ENCODE results near the gene PAK6. TPM values are rescaled to one million over a fixed set of nuclear protein-coding genes. Genes with fewer than 3 reads are reported as not detected.
A peak's percentile ranks its signal among the peaks of the same experiment; 100 is the strongest.

The PAK6 gene
- total RNA-seq, 5 donors from 2014 or later (not counting 1 experiment from before 2014, with no cell fraction given): 0.28 to 2.1 (median 1.4) TPM; not detected in 2

DNA sequence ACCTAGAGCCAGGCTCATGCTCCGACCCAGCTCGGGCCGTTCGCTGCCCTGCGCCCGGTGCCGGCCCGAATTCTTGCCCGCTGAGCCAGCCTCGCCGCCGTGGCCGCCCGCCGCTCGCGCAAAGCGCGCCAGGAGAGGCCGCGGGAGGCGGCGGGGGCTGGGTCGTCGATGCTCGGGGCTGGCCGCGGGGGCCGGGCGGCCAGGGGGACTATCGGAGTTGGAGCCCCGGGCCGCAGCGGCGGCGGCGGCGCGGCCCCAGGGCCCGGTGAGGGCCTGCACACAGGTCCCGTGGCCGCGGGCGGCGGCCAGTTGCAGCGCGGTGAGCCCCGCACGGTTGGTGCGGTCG lies 42.9 kb downstream of the PAK6 start:
- ChIA-PET POLR2A (no interaction called here), CTCF (no interaction called here)
- H3K9me3 ChIP-seq: no peaks in the 10 kb centered on the region
- peaks cover 3% of the 10 kb centered on the region in 2 donors for H3K36me3 ChIP-seq (ENCODE audit: control insufficient read depth in 2 of 2, extremely low read depth in 1 of 2, insufficient read depth in 1 of 2, low read length in 1 of 2)
- ATAC-seq (replicated peaks in 1 of 4) (no peak), DNase-seq (no peak)
- peaks cover 4 to 8% (median 5%) of the 10 kb centered on the region in 3 donors for H3K4me1 Mint-ChIP-seq
- H3K4me1 ChIP-seq (ENCODE audit: control insufficient read depth in 1 of 2, extremely low read depth in 1 of 2, insufficient read depth in 2 of 2, low read length in 2 of 2): peaks cover 0 to 34% of the 10 kb centered on the region in 2 experiments
- H3K9me3 Mint-ChIP-seq: no peaks in the 10 kb centered on the region
- H3K36me3 Mint-ChIP-seq: no peaks in the 10 kb centered on the region
- H3K27me3 Mint-ChIP-seq: peaks cover 7 to 36% of the 10 kb centered on the region in 2 donors
- no peak overlapping the region for H3K27ac Mint-ChIP-seq
- H3K4me3 Mint-ChIP-seq: no peak overlapping the region
- WGBS (ENCODE audit: insufficient coverage): 18% methylated on average over 50 of the region's 51 CpGs
- no peak overlapping the region for H3K27ac ChIP-seq (ENCODE audit: low read length)
- peaks cover 0 to 61% of the 10 kb centered on the region in 2 experiments for H3K27me3 ChIP-seq (replicated peaks in 1 of 2; ENCODE audit: control insufficient read depth in 2 of 2, extremely low read depth in 1 of 2, insufficient read depth in 2 of 2, low read length in 1 of 2)
- peak overlapping the region in 1 of 2 donors; percentile 77 for H3K4me3 ChIP-seq (ENCODE audit: control insufficient read depth in 1 of 2, extremely low read depth in 1 of 2, low read length in 1 of 2)

DNA sequence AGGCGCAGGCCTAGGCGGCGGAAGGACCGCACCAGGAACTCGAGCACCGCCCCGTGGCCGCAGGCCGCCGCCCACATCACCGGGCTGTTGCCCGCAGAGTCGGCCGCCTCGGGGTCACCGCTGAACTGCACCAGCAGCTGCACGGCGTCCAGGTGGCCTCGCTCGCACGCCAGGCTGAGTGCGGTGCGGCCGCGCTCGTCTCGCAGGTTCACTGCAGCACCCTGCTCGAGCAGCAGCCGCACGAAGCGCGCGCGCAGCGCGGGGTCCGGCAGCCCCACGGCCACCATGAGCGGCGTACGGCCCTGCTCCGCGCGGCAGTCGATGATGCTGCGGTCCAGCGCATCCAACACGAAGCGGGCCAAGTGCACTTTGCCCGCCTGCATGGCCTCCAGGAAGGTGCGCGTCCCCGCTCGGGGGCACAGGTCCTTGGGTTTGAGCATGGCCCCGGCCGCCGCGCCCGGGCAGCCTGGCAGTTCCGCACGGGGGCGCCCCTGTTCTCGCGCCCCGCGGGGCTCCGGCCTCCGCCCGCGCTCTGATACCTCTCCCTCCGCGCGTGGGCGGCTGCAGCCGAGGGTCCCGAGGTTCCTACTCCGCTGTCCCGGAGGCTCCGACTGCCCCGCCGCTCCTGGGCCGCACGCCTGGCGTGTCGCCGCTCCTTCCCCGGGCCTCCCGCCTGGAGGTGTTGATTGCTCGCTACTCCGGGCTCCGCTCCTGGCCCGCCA lies 43.4 kb downstream of the PAK6 start:
- H3K4me1 Mint-ChIP-seq: peaks cover 2 to 8% (median 4%) of the 10 kb centered on the region in 3 donors
- peaks cover 7 to 32% of the 10 kb centered on the region in 2 donors for H3K27me3 Mint-ChIP-seq
- H3K4me1 ChIP-seq (ENCODE audit: control insufficient read depth in 1 of 2, extremely low read depth in 1 of 2, insufficient read depth in 2 of 2, low read length in 2 of 2): peaks cover 0 to 33% of the 10 kb centered on the region in 2 experiments
- H3K27me3 ChIP-seq (replicated peaks in 1 of 2; ENCODE audit: control insufficient read depth in 2 of 2, extremely low read depth in 1 of 2, insufficient read depth in 2 of 2, low read length in 1 of 2): peaks cover 0 to 56% of the 10 kb centered on the region in 2 experiments
- CTCF ChIA-PET: no interaction called here
- peak overlapping the region; percentile 47 to 77 for H3K4me3 ChIP-seq (ENCODE audit: control insufficient read depth in 1 of 2, extremely low read depth in 1 of 2, low read length in 1 of 2)
- no peak overlapping the region for H3K27ac Mint-ChIP-seq
- no peaks in the 10 kb centered on the region for H3K36me3 Mint-ChIP-seq
- ATAC-seq (replicated peaks in 1 of 4) (peak; percentile 72 to 80 (median 76)), DNase-seq (peak in 30 of 35 experiments; percentile 11 to 69 (median 38))
- H3K9me3 ChIP-seq: no peaks in the 10 kb centered on the region
- H3K9me3 Mint-ChIP-seq: no peaks in the 10 kb centered on the region
- POLR2A ChIA-PET: no interaction called here
- peak overlapping the region; percentile 63 to 74 (median 65) for H3K4me3 Mint-ChIP-seq
- no peak overlapping the region for H3K27ac ChIP-seq (ENCODE audit: low read length)
- under 1% methylated on average over 92 of the region's 92 CpGs for WGBS (ENCODE audit: insufficient coverage)
- peaks cover 5 to 9% of the 10 kb centered on the region in 2 donors for H3K36me3 ChIP-seq (ENCODE audit: control insufficient read depth in 2 of 2, extremely low read depth in 1 of 2, insufficient read depth in 1 of 2, low read length in 1 of 2)

DNA sequence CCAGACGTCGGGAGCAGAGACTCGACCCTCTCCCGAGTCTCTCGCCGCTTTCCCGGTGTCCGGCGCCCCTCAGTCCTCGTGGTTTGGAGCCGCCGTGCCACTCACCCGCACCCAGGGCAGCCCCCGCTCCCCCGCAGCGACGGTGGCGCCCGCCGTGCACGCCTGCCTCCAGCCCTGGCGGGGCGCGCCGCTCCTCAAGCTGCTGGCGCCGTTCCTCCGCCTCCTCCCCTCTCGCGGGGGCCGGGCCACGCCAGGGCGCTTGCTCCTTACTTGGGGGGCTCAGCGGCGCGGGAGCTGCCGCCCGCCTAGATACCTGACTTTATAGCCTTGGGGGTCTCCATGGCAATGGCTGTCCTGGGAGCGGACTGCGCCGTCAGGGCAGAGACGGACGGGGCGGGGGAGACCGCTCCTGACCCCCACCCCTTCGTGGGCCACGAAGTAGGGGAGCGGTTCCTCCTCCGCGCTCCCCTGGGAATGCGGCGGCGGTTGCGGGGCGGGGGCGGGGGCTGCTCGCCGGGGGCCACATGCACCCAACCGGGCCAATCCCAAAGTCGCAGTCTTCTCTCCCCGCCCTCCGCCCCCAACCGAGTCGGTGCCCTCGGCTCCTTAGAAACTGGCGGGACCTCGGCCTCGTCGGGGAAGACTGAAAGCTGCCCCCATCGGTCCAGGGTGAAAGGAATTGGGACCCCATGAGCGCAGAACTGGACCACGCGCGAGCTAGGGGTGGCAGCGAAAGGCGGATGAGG lies 44.2 kb downstream of the PAK6 start, which contains the start of gene ANKRD63:
Gene ANKRD63, minus strand, starts transcription at position 196 of the 746 bp plus-strand sequence. CDS start 478 bp downstream, outside the sequence.
- H3K9me3 Mint-ChIP-seq: no peaks in the 10 kb centered on the region
- H3K27ac ChIP-seq (ENCODE audit: low read length): no peak within 1 kb of the TSS
- H3K9me3 ChIP-seq: no peaks in the 10 kb centered on the region
- H3K4me3 ChIP-seq (ENCODE audit: control insufficient read depth in 1 of 2, extremely low read depth in 1 of 2, low read length in 1 of 2): peak within 1 kb of the TSS; percentile 47 to 77
- 2% methylated on average over 62 of the region's 76 CpGs for WGBS (ENCODE audit: insufficient coverage)
- peak within 1 kb of the TSS; percentile 63 to 74 (median 65) for H3K4me3 Mint-ChIP-seq
- POLR2A ChIA-PET: interaction anchor here (0.6 to 0.7 kb wide), 2 partner anchors 74 to 248 kb away, joined by 3 to 4 read pairs; no protein-coding TSS in a partner anchor
- no peak within 1 kb of the TSS for H3K27ac Mint-ChIP-seq
- H3K27me3 Mint-ChIP-seq: peaks cover 7 to 26% of the 10 kb centered on the region in 2 donors
- H3K36me3 ChIP-seq (ENCODE audit: control insufficient read depth in 2 of 2, extremely low read depth in 1 of 2, insufficient read depth in 1 of 2, low read length in 1 of 2): peaks cover 6 to 12% of the 10 kb centered on the region in 2 donors
- H3K27me3 ChIP-seq (replicated peaks in 1 of 2; ENCODE audit: control insufficient read depth in 2 of 2, extremely low read depth in 1 of 2, insufficient read depth in 2 of 2, low read length in 1 of 2): peaks cover 0 to 49% of the 10 kb centered on the region in 2 experiments
- ATAC-seq (replicated peaks in 1 of 4) (peak; percentile 71 to 76 (median 74)), DNase-seq (peak in 25 of 35 experiments; percentile 10 to 56 (median 33))
- peaks cover 0 to 28% of the 10 kb centered on the region in 2 experiments for H3K4me1 ChIP-seq (ENCODE audit: control insufficient read depth in 1 of 2, extremely low read depth in 1 of 2, insufficient read depth in 2 of 2, low read length in 2 of 2)
- H3K4me1 Mint-ChIP-seq: peaks cover 0 to 8% (median 4%) of the 10 kb centered on the region in 3 donors
- CTCF ChIA-PET: interaction anchor here (0.7 to 1.1 kb wide), 3 partner anchors 8 to 61 kb away, joined by 3 to 5 read pairs (median 4); no protein-coding TSS in a partner anchor
- H3K36me3 Mint-ChIP-seq: no peaks in the 10 kb centered on the region

GRCh38 chr15:40283615-40284300 lies 44.9 kb downstream of the PAK6 start:
- no peak overlapping the region for H3K4me3 ChIP-seq (ENCODE audit: control insufficient read depth in 1 of 2, extremely low read depth in 1 of 2, low read length in 1 of 2)
- Mint-ChIP-seq H3K4me1 (peaks cover 0 to 8% (median 4%) of the 10 kb centered on the region in 3 donors), H3K4me3 (peak overlapping the region; percentile 13 to 42 (median 39)), H3K9me3 (no peaks in the 10 kb centered on the region), H3K27me3 (peaks cover 7 to 20% of the 10 kb centered on the region in 2 donors), H3K36me3 (no peaks in the 10 kb centered on the region), H3K27ac (no peak overlapping the region)
- DNase-seq (no peak), ATAC-seq (replicated peaks in 1 of 4) (no peak)
- CTCF ChIA-PET: interaction anchor here (0.7 to 1.1 kb wide), 3 partner anchors 9 to 61 kb away, joined by 3 to 5 read pairs (median 4); no protein-coding TSS in a partner anchor
- H3K4me1 ChIP-seq (ENCODE audit: control insufficient read depth in 1 of 2, extremely low read depth in 1 of 2, insufficient read depth in 2 of 2, low read length in 2 of 2): peaks cover 0 to 28% of the 10 kb centered on the region in 2 experiments
- no peaks in the 10 kb centered on the region for H3K9me3 ChIP-seq
- POLR2A ChIA-PET: interaction anchor here (0.6 to 0.7 kb wide), 2 partner anchors 73 to 249 kb away, joined by 3 to 4 read pairs; no protein-coding TSS in a partner anchor
- H3K27ac ChIP-seq (ENCODE audit: low read length): no peak overlapping the region
- WGBS (ENCODE audit: insufficient coverage): 49% methylated on average over 19 of the region's 33 CpGs
- peaks cover 6 to 16% of the 10 kb centered on the region in 2 donors for H3K36me3 ChIP-seq (ENCODE audit: control insufficient read depth in 2 of 2, extremely low read depth in 1 of 2, insufficient read depth in 1 of 2, low read length in 1 of 2)
- peaks cover 0 to 42% of the 10 kb centered on the region in 2 experiments for H3K27me3 ChIP-seq (replicated peaks in 1 of 2; ENCODE audit: control insufficient read depth in 2 of 2, extremely low read depth in 1 of 2, insufficient read depth in 2 of 2, low read length in 1 of 2)

DNA sequence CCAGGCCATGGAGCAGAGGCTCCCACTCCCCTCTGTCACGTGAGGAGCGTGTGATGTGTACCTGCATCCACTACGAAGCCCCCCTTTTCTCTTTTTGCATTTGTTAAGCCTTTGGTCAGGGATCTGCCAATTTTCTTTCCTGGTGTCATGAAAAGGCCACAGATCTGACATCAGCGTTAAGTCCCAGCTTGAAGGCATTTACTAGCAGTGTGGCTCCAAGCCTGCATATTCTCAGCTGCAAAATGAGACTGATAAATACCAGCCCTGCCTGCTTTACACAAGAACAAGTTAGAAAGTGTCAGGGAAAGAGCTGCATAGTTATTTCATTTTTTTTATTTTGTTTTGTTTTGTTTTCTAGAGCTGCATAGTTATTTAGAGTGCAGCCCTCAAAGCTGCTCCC lies 46.3 kb downstream of the PAK6 start:
- Mint-ChIP-seq H3K36me3 (peaks cover 9% of the 10 kb centered on the region), H3K27me3 (peaks cover 4 to 11% of the 10 kb centered on the region in 2 donors), H3K9me3 (no peaks in the 10 kb centered on the region), H3K4me1 (peaks cover 0 to 5% (median 0%) of the 10 kb centered on the region in 3 donors), H3K27ac (no peak overlapping the region), H3K4me3 (no peak overlapping the region)
- Histone ChIP-seq H3K36me3 (ENCODE audit: control insufficient read depth in 2 of 2, extremely low read depth in 1 of 2, insufficient read depth in 1 of 2, low read length in 1 of 2) (peaks cover 11 to 30% of the 10 kb centered on the region in 2 donors), H3K4me3 (ENCODE audit: control insufficient read depth in 1 of 2, extremely low read depth in 1 of 2, low read length in 1 of 2) (no peak overlapping the region), H3K4me1 (ENCODE audit: control insufficient read depth in 1 of 2, extremely low read depth in 1 of 2, insufficient read depth in 2 of 2, low read length in 2 of 2) (peaks cover 0 to 21% of the 10 kb centered on the region in 2 experiments), H3K27ac (ENCODE audit: low read length) (no peak overlapping the region), H3K27me3 (replicated peaks in 1 of 2; ENCODE audit: control insufficient read depth in 2 of 2, extremely low read depth in 1 of 2, insufficient read depth in 2 of 2, low read length in 1 of 2) (peaks cover 0 to 29% of the 10 kb centered on the region in 2 experiments), H3K9me3 (no peaks in the 10 kb centered on the region)
- DNase-seq (no peak), ATAC-seq (replicated peaks in 1 of 4) (no peak)
- CTCF ChIA-PET: interaction anchor here (0.7 to 2.1 kb wide), 3 partner anchors 11 to 137 kb away, joined by 5 to 6 read pairs (median 6); no protein-coding TSS in a partner anchor
- 88% methylated on average over 4 of the region's 4 CpGs for WGBS (ENCODE audit: insufficient coverage)
- POLR2A ChIA-PET: no interaction called here
